ENCODE results near the gene TBC1D10A.

Gene TBC1D10A

GRCh38 chr22:30365891-30366290, 39.1 kb upstream of the TBC1D10A start:
- Histone ChIP-seq H3K27ac (ENCODE audit: low read length) (no peak overlapping the region), H3K27me3 (ENCODE audit: low read depth, low read length) (no peaks in the 10 kb centered on the region), H3K4me1 (ENCODE audit: low read length) (no peaks in the 10 kb centered on the region), H3K9ac (ENCODE audit: low read length) (no peak overlapping the region), H3K4me3 (ENCODE audit: low read length) (no peak overlapping the region), H3K9me3 (ENCODE audit: insufficient read depth, low read length) (no peaks in the 10 kb centered on the region), H3K36me3 (replicated peaks; ENCODE audit: low read depth, low read length) (no peaks in the 10 kb centered on the region), H2AFZ (ENCODE audit: low read depth, low read length) (no peak overlapping the region), H3K79me2 (ENCODE audit: low read length) (no peaks in the 10 kb centered on the region), H4K20me1 (ENCODE audit: insufficient read depth, low read length) (no peaks in the 10 kb centered on the region), H3K4me2 (ENCODE audit: low read length) (no peak overlapping the region)
- no peak for TF ChIP-seq CTCF (IDR thresholded peaks at IDR 0.05; ENCODE audit: low read depth, low read length)
- TF ChIP-seq EZH2phosphoT487 (IDR thresholded peaks at IDR 0.05; ENCODE audit: low read depth): no peak

DNA sequence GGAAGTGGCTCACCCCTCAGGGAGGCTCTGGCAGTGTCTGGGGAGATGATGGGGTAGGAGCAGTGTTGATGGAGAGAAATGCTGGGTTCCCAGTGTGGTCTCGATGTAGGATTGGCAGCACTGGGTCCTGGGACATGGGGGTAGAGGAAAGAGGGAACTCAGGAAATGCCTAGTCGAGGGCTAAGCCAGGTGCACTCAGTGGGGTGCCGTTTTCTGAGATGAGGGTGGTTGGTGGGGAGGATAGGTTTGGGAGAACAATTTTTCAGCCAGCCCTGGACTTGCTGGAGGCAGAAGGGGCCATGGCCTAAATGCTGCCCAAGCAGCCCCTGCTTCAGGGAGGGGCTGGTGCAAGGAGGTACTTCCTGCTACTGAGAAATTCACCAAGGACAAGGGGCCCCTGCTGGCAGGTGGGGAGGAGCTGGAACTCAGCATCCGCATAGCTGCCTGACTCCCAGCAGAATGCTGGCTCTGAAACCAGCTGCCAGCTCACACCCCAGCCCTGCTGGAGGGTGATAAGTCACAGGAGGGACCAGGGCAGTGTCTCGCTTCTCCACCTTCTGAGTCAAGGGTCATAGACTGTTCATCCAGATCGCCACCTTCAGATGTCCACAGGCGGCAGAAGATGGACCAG, 36.0 kb upstream of the TBC1D10A start:
- Histone ChIP-seq H2AFZ (ENCODE audit: low read depth, low read length) (no peak overlapping the region), H3K27me3 (ENCODE audit: low read depth, low read length) (no peaks in the 10 kb centered on the region), H3K79me2 (ENCODE audit: low read length) (no peaks in the 10 kb centered on the region), H3K4me1 (ENCODE audit: low read length) (no peaks in the 10 kb centered on the region), H3K9ac (ENCODE audit: low read length) (no peak overlapping the region), H3K36me3 (replicated peaks; ENCODE audit: low read depth, low read length) (no peaks in the 10 kb centered on the region), H3K4me2 (ENCODE audit: low read length) (no peak overlapping the region), H3K27ac (ENCODE audit: low read length) (no peak overlapping the region), H3K9me3 (ENCODE audit: insufficient read depth, low read length) (no peaks in the 10 kb centered on the region), H4K20me1 (ENCODE audit: insufficient read depth, low read length) (no peaks in the 10 kb centered on the region), H3K4me3 (ENCODE audit: low read length) (no peak overlapping the region)
- TF ChIP-seq CTCF (IDR thresholded peaks at IDR 0.05; ENCODE audit: low read depth, low read length): no peak
- no peak for TF ChIP-seq EZH2phosphoT487 (IDR thresholded peaks at IDR 0.05; ENCODE audit: low read depth)

- H3K9me3 ChIP-seq (ENCODE audit: insufficient read depth, low read length): no peaks in the 10 kb centered on the region
- no peaks in the 10 kb centered on the region for H3K79me2 ChIP-seq (ENCODE audit: low read length)
- no peak overlapping the region for H3K9ac ChIP-seq (ENCODE audit: low read length)
- no peaks in the 10 kb centered on the region for H4K20me1 ChIP-seq (ENCODE audit: insufficient read depth, low read length)
- no peak overlapping the region for H2AFZ ChIP-seq (ENCODE audit: low read depth, low read length)
- no peak overlapping the region for H3K27ac ChIP-seq (ENCODE audit: low read length)
- H3K27me3 ChIP-seq (ENCODE audit: low read depth, low read length): no peaks in the 10 kb centered on the region
- H3K4me2 ChIP-seq (ENCODE audit: low read length): no peak overlapping the region
- no peak for TF ChIP-seq CTCF (IDR thresholded peaks at IDR 0.05; ENCODE audit: low read depth, low read length)
- no peak overlapping the region for H3K4me3 ChIP-seq (ENCODE audit: low read length)
- H3K4me1 ChIP-seq (ENCODE audit: low read length): no peaks in the 10 kb centered on the region
- no peaks in the 10 kb centered on the region for H3K36me3 ChIP-seq (replicated peaks; ENCODE audit: low read depth, low read length)
Observed at GRCh38 chr22:30361916-30362650, 35.3 kb upstream of the TBC1D10A start.

DNA sequence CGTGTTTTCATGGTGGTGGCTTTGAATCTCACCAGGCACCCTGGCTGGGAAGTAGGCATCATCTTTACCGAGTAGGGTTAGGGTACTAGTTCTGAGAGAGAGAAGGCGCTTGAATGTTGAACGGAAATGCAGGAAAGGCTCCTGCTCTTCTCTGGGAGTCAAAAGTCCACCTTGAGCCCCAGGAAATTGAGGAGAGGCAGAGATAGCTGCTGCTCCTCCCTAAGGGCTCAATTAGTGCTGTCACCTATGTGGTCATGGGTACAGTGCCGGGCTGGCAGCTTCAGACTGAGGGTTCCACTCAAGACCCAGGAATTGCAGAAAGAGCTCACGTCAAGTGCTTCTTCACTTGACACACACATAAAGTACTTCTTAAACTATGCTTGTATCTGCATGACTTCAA, 31.8 kb upstream of the TBC1D10A start:
- Histone ChIP-seq H3K27me3 (ENCODE audit: low read depth, low read length) (no peaks in the 10 kb centered on the region), H3K27ac (ENCODE audit: low read length) (no peak overlapping the region), H3K79me2 (ENCODE audit: low read length) (peaks cover 31% of the 10 kb centered on the region), H3K9me3 (ENCODE audit: insufficient read depth, low read length) (no peaks in the 10 kb centered on the region), H2AFZ (ENCODE audit: low read depth, low read length) (no peak overlapping the region), H3K4me2 (ENCODE audit: low read length) (no peak overlapping the region), H4K20me1 (ENCODE audit: insufficient read depth, low read length) (peaks cover 24% of the 10 kb centered on the region), H3K4me3 (ENCODE audit: low read length) (no peak overlapping the region), H3K9ac (ENCODE audit: low read length) (no peak overlapping the region), H3K36me3 (replicated peaks; ENCODE audit: low read depth, low read length) (peaks cover 10% of the 10 kb centered on the region), H3K4me1 (ENCODE audit: low read length) (peaks cover 17% of the 10 kb centered on the region)
- TF ChIP-seq CTCF (IDR thresholded peaks at IDR 0.05; ENCODE audit: low read depth, low read length): no peak
- no peak for TF ChIP-seq EZH2phosphoT487 (IDR thresholded peaks at IDR 0.05; ENCODE audit: low read depth)
